ENCODE data around the gene DCDC1. TPM values are rescaled to one million over a fixed set of nuclear protein-coding genes. Genes with fewer than 3 reads are reported as not detected.

Gene DCDC1
- total and polyA plus RNA-seq, 9 of the 15 experiments (the other 6 are each of a cell fraction or from before 2014, with no cell fraction given): 0.05 to 0.18 (median 0.08) TPM; not detected in 3

GRCh38 chr11:31414338-31414737 lies 44.8 kb upstream of the DCDC1 start:
- H3K79me2 ChIP-seq (ENCODE audit: control insufficient read depth, insufficient read depth, low read length): no peaks in the 10 kb centered on the region
- no peaks in the 10 kb centered on the region for H4K20me1 ChIP-seq (replicated peaks; ENCODE audit: control insufficient read depth, insufficient read depth, low read length)
- H3K36me3 ChIP-seq (ENCODE audit: control insufficient read depth, insufficient read depth, low read length): 0 out of 3 replicates have a peak, but pooled peaks cover 8% of the 10 kb centered on the region
- no peak overlapping the region for H3K4me2 ChIP-seq (ENCODE audit: insufficient read depth, low read length)
- no peak overlapping the region for H3K4me3 ChIP-seq
- POLR2A ChIA-PET: no interaction called here
- intact Hi-C loops (cut with micrococcal nuclease): no loop called here
- H3K27ac ChIP-seq (ENCODE audit: extremely low read depth, low read depth, low read length): no peak overlapping the region
- H2AFZ ChIP-seq (ENCODE audit: low read depth, low read length): no peak overlapping the region
- peaks cover 0 to 10% of the 10 kb centered on the region in 2 experiments; a peak in 2 of 5 replicates for H3K4me1 ChIP-seq (replicated peaks in 1 of 2; ENCODE audit: control insufficient read depth in 2 of 2, insufficient read depth in 2 of 2, low read length in 2 of 2)
- ATAC-seq (no peak), DNase-seq (ENCODE audit: extremely low read depth in 1 of 4, low spot score in 3 of 4) (no peak), FAIRE-seq (no peak)
- no peaks in the 10 kb centered on the region for H3K9me1 ChIP-seq (ENCODE audit: control insufficient read depth, insufficient read depth, low read length)
- no TSS peak for BruUV-seq (replicated peaks)
- no peaks in the 10 kb centered on the region for H3K9me3 ChIP-seq (replicated peaks; ENCODE audit: control insufficient read depth, insufficient read depth, low read depth, low read length)
- CTCF ChIA-PET (ENCODE audit: low intra/inter-chr PET ratio): no interaction called here
- no peak overlapping the region for H3K9ac ChIP-seq (ENCODE audit: insufficient read depth in 1 of 2, low read depth in 2 of 2, low read length in 2 of 2)
- 40% methylated on average over 3 of the region's 3 CpGs for WGBS (ENCODE audit: insufficient coverage, low coverage, missing lambda C conversion rate)
- in situ Hi-C loops (cut with MboI): no loop called here
- no peaks in the 10 kb centered on the region; a peak in 1 of 5 replicates for H3K27me3 ChIP-seq (ENCODE audit: control insufficient read depth in 2 of 2, insufficient read depth in 2 of 2, low read length in 2 of 2)
- TF ChIP-seq POU5F1 (IDR thresholded peaks at IDR 0.05; ENCODE audit: borderline replicate concordance, low read depth, low read length, partially characterized antibody): no peak
- TF ChIP-seq CC2D1A (IDR thresholded peaks at IDR 0.05): no peak
- no peak for TF ChIP-seq ZNF511 (CRISPR knock-in tag; IDR thresholded peaks at IDR 0.05)
- TF ChIP-seq DDX20 (tag; IDR thresholded peaks at IDR 0.05; ENCODE audit: low read depth): no peak
- no peak for TF ChIP-seq CXXC5 (CRISPR knock-in tag; IDR thresholded peaks at IDR 0.05)
- no peak for TF ChIP-seq ILK (tag; IDR thresholded peaks at IDR 0.05; ENCODE audit: borderline replicate concordance, low read depth)
- no peak for TF ChIP-seq FOXO4 (CRISPR knock-in tag; IDR thresholded peaks at IDR 0.05)
- TF ChIP-seq NONO (IDR thresholded peaks at IDR 0.05; ENCODE audit: low read depth in 2 of 2, low read length in 1 of 2): no peak
- TF ChIP-seq HDAC2 (IDR thresholded peaks at IDR 0.05): no peak
- TF ChIP-seq ZBED1 (IDR thresholded peaks at IDR 0.05): no peak
- no peak for TF ChIP-seq CBX3 (IDR thresholded peaks at IDR 0.05; ENCODE audit: borderline replicate concordance in 1 of 2, low read length in 2 of 2)
- no peak for TF ChIP-seq KAT8 (IDR thresholded peaks at IDR 0.05; ENCODE audit: low read depth)
- TF ChIP-seq ATF3 (IDR thresholded peaks at IDR 0.05): no peak
- TF ChIP-seq ATF3 (CRISPR knock-in tag; conservative IDR thresholded peaks at IDR 0.05): no peak
- TF ChIP-seq TSHZ1 (CRISPR knock-in tag; IDR thresholded peaks at IDR 0.05): no peak

Data from K562 (cell line).